H9 (cell line): ENCODE data around the gene CCR3. TPM values are rescaled to one million over a fixed set of nuclear protein-coding genes. Genes with fewer than 3 reads are reported as not detected.

Experiments
- DNase-seq: peaks from one replicate; pipeline ENCODE4 v3.0.0-alpha.2; 2017
- H2AFZ ChIP-seq: one replicate; pipeline ENCODE4 v1.6.1; 2013; ENCODE audit warnings: mild to moderate bottlenecking, low read length, control low read depth, moderate library complexity
- H2AK5ac ChIP-seq: 2 replicates; pipeline ENCODE4 v1.6.1; 2013; ENCODE audit warnings: low read length, control low read depth, mixed read lengths; ENCODE audit not compliant: insufficient read length
- H2BK120ac ChIP-seq: one replicate; pipeline ENCODE4 v1.6.1; 2013; ENCODE audit warnings: low read depth, mild to moderate bottlenecking, low read length, control low read depth, inconsistent platforms; ENCODE audit not compliant: poor library complexity, severe bottlenecking
- H2BK12ac ChIP-seq: 2 replicates; pipeline ENCODE4 v1.6.1; 2013; ENCODE audit warnings: low read length, control low read depth, mixed read lengths, low read depth; ENCODE audit not compliant: insufficient read length
- H2BK15ac ChIP-seq: 2 replicates; pipeline ENCODE4 v1.6.1; 2013; ENCODE audit warnings: low read depth, low read length, control low read depth
- H2BK20ac ChIP-seq: one replicate; pipeline ENCODE4 v1.6.1; 2013; ENCODE audit warnings: low read depth, mild to moderate bottlenecking, low read length, control low read depth, inconsistent platforms; ENCODE audit not compliant: poor library complexity, severe bottlenecking
- H2BK5ac ChIP-seq: 2 replicates; pipeline ENCODE4 v1.6.1; 2013; ENCODE audit warnings: low read length, control low read depth, mixed read lengths; ENCODE audit not compliant: insufficient read length
- H3K14ac ChIP-seq: 2 replicates; pipeline ENCODE4 v1.6.1; 2013; ENCODE audit warnings: low read length, control low read depth; ENCODE audit not compliant: insufficient read depth
- H3K18ac ChIP-seq: 2 replicates; pipeline ENCODE4 v1.6.1; 2013; ENCODE audit warnings: low read depth, mild to moderate bottlenecking, mixed read lengths, low read length, control low read depth; ENCODE audit not compliant: insufficient read length
- H3K23ac ChIP-seq: 2 replicates; pipeline ENCODE4 v1.6.1; 2013; ENCODE audit warnings: low read length, control low read depth, mixed read lengths, low read depth; ENCODE audit not compliant: insufficient read length
- H3K23me2 ChIP-seq: 2 replicates; pipeline ENCODE4 v1.6.1; 2013; ENCODE audit warnings: low read depth, mild to moderate bottlenecking, mixed read lengths, low read length, control low read depth; ENCODE audit not compliant: insufficient read length, poor library complexity, severe bottlenecking
- H3K27ac ChIP-seq: 2 replicates; pipeline ENCODE4 v1.5.1; 2013; ENCODE audit warnings: low read length, control low read depth, mixed read lengths, low read depth; ENCODE audit not compliant: insufficient read length
- H3K27me3 ChIP-seq: 2 replicates; pipeline ENCODE4 v1.6.1; 2013; ENCODE audit warnings: low read length, control low read depth, inconsistent platforms; ENCODE audit not compliant: insufficient read depth
- H3K4ac ChIP-seq: 2 replicates; pipeline ENCODE4 v1.6.1; 2013; ENCODE audit warnings: low read depth, mild to moderate bottlenecking, control low read depth, inconsistent platforms, low read length, moderate library complexity
- H3K4me1 ChIP-seq: 2 replicates; pipeline ENCODE4 v1.6.1; 2013; ENCODE audit warnings: low read length, control low read depth, inconsistent platforms; ENCODE audit not compliant: insufficient read depth
- H3K4me2 ChIP-seq: 2 replicates; pipeline ENCODE4 v1.6.1; 2013; ENCODE audit warnings: low read length, control low read depth, mixed read lengths; ENCODE audit not compliant: insufficient read length, insufficient read depth
- H3K56ac ChIP-seq: 2 replicates; pipeline ENCODE4 v1.6.1; 2013; ENCODE audit warnings: low read depth, mild to moderate bottlenecking, mixed read lengths, low read length, control low read depth; ENCODE audit not compliant: insufficient read length
- H3K79me1 ChIP-seq: 2 replicates; pipeline ENCODE4 v1.6.1; 2013; ENCODE audit warnings: low read depth, mild to moderate bottlenecking, moderate library complexity, low read length, control low read depth, inconsistent platforms; ENCODE audit not compliant: insufficient read depth, poor library complexity, severe bottlenecking
- H3K79me2 ChIP-seq: 2 replicates; pipeline ENCODE4 v1.6.1; 2013; ENCODE audit warnings: low read length, control low read depth, inconsistent platforms; ENCODE audit not compliant: insufficient read depth
- H3K9ac ChIP-seq: 2 replicates; pipeline ENCODE4 v1.6.1; 2013; ENCODE audit warnings: low read length, control low read depth, mixed read lengths; ENCODE audit not compliant: insufficient read length; ENCODE audit errors: extremely low read depth
- H3K9me3 ChIP-seq: one replicate; pipeline ENCODE4 v1.6.1; 2013; ENCODE audit warnings: low read depth, low read length, inconsistent platforms; ENCODE audit not compliant: control insufficient read depth
- H3T11ph ChIP-seq: one replicate; pipeline ENCODE4 v1.6.1; 2013; ENCODE audit warnings: mild to moderate bottlenecking, low read length, control low read depth, inconsistent platforms
- H4K20me1 ChIP-seq: one replicate; pipeline ENCODE4 v1.6.1; 2013; ENCODE audit not compliant: control insufficient read depth, insufficient read length, insufficient read depth
- H4K5ac ChIP-seq: 2 replicates; pipeline ENCODE4 v1.6.1; 2013; ENCODE audit warnings: low read depth, mild to moderate bottlenecking, mixed read lengths, low read length, control low read depth; ENCODE audit not compliant: insufficient read length
- H4K8ac ChIP-seq: replicated peaks from 2 replicates; pipeline ENCODE4 v1.6.1; 2013; ENCODE audit warnings: low read length, control low read depth, mixed read lengths, low read depth; ENCODE audit not compliant: insufficient read length
- H4K91ac ChIP-seq: 2 replicates; pipeline ENCODE4 v1.6.1; 2013; ENCODE audit warnings: low read depth, mild to moderate bottlenecking, moderate library complexity, mixed read lengths, low read length, control low read depth; ENCODE audit not compliant: insufficient read length
- H3K27ac Mint-ChIP-seq, 3 experiments: 2 replicates in 2 of 3; 3 replicates in 1 of 3; pipeline ENCODE4 v1.8.0; 2020 to 2021; ENCODE audit warnings: mixed read lengths in 3 of 3, mild to moderate bottlenecking in 1 of 3, moderate library complexity in 1 of 3
- H3K27me3 Mint-ChIP-seq: 2 replicates; pipeline ENCODE4 v1.8.0; 2021; ENCODE audit warnings: low read depth, mild to moderate bottlenecking, moderate library complexity, mixed read lengths
- H3K36me3 Mint-ChIP-seq, 3 experiments: 2 replicates in 2 of 3; 3 replicates in 1 of 3; pipeline ENCODE4 v1.8.0; 2020 to 2021; ENCODE audit warnings: low read depth in 3 of 3, mixed read lengths in 3 of 3; ENCODE audit not compliant: insufficient read depth in 1 of 3
- H3K4me1 Mint-ChIP-seq, 2 experiments: 2 replicates each; pipeline ENCODE4 v1.8.0; 2020; ENCODE audit warnings: mixed read lengths in 2 of 2
- H3K4me3 Mint-ChIP-seq, 2 experiments: 2 replicates in 1 of 2; 3 replicates in 1 of 2; pipeline ENCODE4 v1.8.0; 2020 to 2021; ENCODE audit warnings: mild to moderate bottlenecking in 2 of 2, mixed read lengths in 2 of 2, moderate library complexity in 1 of 2
- H3K9me3 Mint-ChIP-seq, 2 experiments: 2 replicates in 1 of 2; 3 replicates in 1 of 2; pipeline ENCODE4 v1.8.0; 2020; ENCODE audit warnings: mild to moderate bottlenecking in 2 of 2, mixed read lengths in 2 of 2, moderate library complexity in 1 of 2
- CTCF ChIP-seq: fragments of 200-600 bp; sonication (generic); conservative IDR thresholded peaks from 3 replicates; pipeline ENCODE4 v1.8.0; 2021; ENCODE audit warnings: antibody characterized with exemption, mild to moderate bottlenecking
- WGBS: extraction: QIAGEN DNeasy Blood & Tissue Kit; methylation state at CpG from one replicate; pipeline ENCODE4 v1.1.7; 2013; ENCODE audit warnings: missing lambda C conversion rate, low lambda C conversion rate, mixed read lengths; ENCODE audit not compliant: insufficient read length; ENCODE audit errors: extremely low coverage; 5-methylcytosine and 5-hydroxymethylcytosine counted together
- total RNA-seq: library from RNA; stranded (reverse); gene quantifications from 2 replicates; pipeline ENCODE4 v1.2.1, GENCODE V29; 2021

Gene CCR3
- total RNA-seq, 1 experiment from 2014 or later = not detected

- H3K14ac ChIP-seq = no peak overlapping the region
- Mint-ChIP-seq H3K4me1 (peaks cover 15% of the 10 kb centered on the region in 2 experiments), H3K4me3 (no peak overlapping the region; a peak in 1 of 5 replicates), H3K9me3 (peaks cover 10 to 12% of the 10 kb centered on the region in 2 experiments), H3K27ac (peak overlapping the region in 1 of 3 experiments; percentile 70; a peak in 2 of 7 replicates), H3K27me3 (peaks cover 6% of the 10 kb centered on the region), H3K36me3 (peaks cover 6 to 11% (median 8%) of the 10 kb centered on the region in 3 experiments; a peak in 6 of 7 replicates)
- no peak overlapping the region for H2AK5ac ChIP-seq
- no peaks in the 10 kb centered on the region for H3K4me1 ChIP-seq
- no peak overlapping the region for H3K4me2 ChIP-seq
- H3K23ac ChIP-seq = no peak overlapping the region
- no peak overlapping the region for H3K56ac ChIP-seq
- H4K20me1 ChIP-seq = no peaks in the 10 kb centered on the region
- no peak overlapping the region for H3K9ac ChIP-seq
- H4K91ac ChIP-seq = no peak overlapping the region
- no peaks in the 10 kb centered on the region for H3K79me2 ChIP-seq
- no peak overlapping the region for H2BK12ac ChIP-seq
- no peak for DNase-seq
- no peak overlapping the region for H3K4ac ChIP-seq
- no peak overlapping the region for H2AFZ ChIP-seq
- H3K23me2 ChIP-seq = no peaks in the 10 kb centered on the region
- H3K9me3 ChIP-seq = no peaks in the 10 kb centered on the region
- H3K27me3 ChIP-seq = no peaks in the 10 kb centered on the region
- H2BK5ac ChIP-seq = no peak overlapping the region
- no peak overlapping the region for H3K18ac ChIP-seq
- no peak overlapping the region for H2BK120ac ChIP-seq
- H2BK20ac ChIP-seq = no peak overlapping the region
- H3K27ac ChIP-seq = no peak overlapping the region
- no peak overlapping the region for H3T11ph ChIP-seq
- no peaks in the 10 kb centered on the region for H3K79me1 ChIP-seq
- TF ChIP-seq CTCF = no peak
- no CpG with 5 or more reads among the region's 1 CpG for WGBS
- H4K5ac ChIP-seq = no peak overlapping the region
- no peak overlapping the region for H2BK15ac ChIP-seq
- no peak overlapping the region for H4K8ac ChIP-seq
Measured at GRCh38 chr3:46264002-46264401, 21.7 kb downstream of the CCR3 start.
